Keratinocyte (primary cell): ENCODE measurements around the gene PGAP3. TPM values are rescaled to one million over a fixed set of nuclear protein-coding genes. Genes with fewer than 3 reads are reported as not detected.

Experiments
- DNase-seq: peaks from one replicate; pipeline ENCODE4 v3.0.0-alpha.2; 2011; ENCODE audit warnings: low read depth, missing footprints, low spot score
- FAIRE-seq: peaks from 2 replicates; lab custom pipeline; 2011; peaks lifted over from hg19 to GRCh38; lab: Jason Lieb, UNC
- H2AFZ ChIP-seq: 2 replicates; pipeline ENCODE4 v1.6.0; 2012; ENCODE audit warnings: low read length, control low read depth, inconsistent platforms; ENCODE audit not compliant: control insufficient read depth
- H3K27ac ChIP-seq: 2 replicates; pipeline ENCODE4 v1.5.1; 2011; ENCODE audit warnings: low read length; ENCODE audit not compliant: control insufficient read depth, insufficient read depth
- H3K27me3 ChIP-seq: 3 replicates; pipeline ENCODE4 v1.6.0; 2011; ENCODE audit warnings: low read length; ENCODE audit not compliant: control insufficient read depth, insufficient read depth; ENCODE audit errors: extremely low read depth
- H3K36me3 ChIP-seq, 2 experiments: 2 replicates in 1 of 2; 3 replicates in 1 of 2; pipeline ENCODE4 v1.5.1; 2011; ENCODE audit warnings: low read length in 2 of 2, mild to moderate bottlenecking in 1 of 2; ENCODE audit not compliant: control insufficient read depth in 2 of 2, insufficient read depth in 2 of 2; ENCODE audit errors: extremely low read depth in 1 of 2
- H3K4me1 ChIP-seq: 3 replicates; pipeline ENCODE4 v1.5.1; 2011; ENCODE audit warnings: low read length; ENCODE audit not compliant: control insufficient read depth, insufficient read depth; ENCODE audit errors: extremely low read depth
- H3K4me2 ChIP-seq: 3 replicates; pipeline ENCODE4 v1.6.0; 2011; ENCODE audit warnings: low read depth, low read length; ENCODE audit not compliant: control insufficient read depth, insufficient read depth; ENCODE audit errors: extremely low read depth
- H3K4me3 ChIP-seq, 3 experiments: fragments of 200-600 bp in 1 of 3; sonication (generic) in 1 of 3; 2 replicates in 2 of 3; 3 replicates in 1 of 3; pipeline ENCODE4 v1.5.1; 2011 to 2016; ENCODE audit warnings: low read length in 3 of 3, mild to moderate bottlenecking in 3 of 3, control low read depth in 2 of 3, inconsistent platforms in 1 of 3, low read depth in 1 of 3, mixed read lengths in 1 of 3, mixed run types in 1 of 3, moderate library complexity in 1 of 3; ENCODE audit not compliant: control insufficient read depth in 2 of 3, insufficient read depth in 2 of 3; ENCODE audit errors: extremely low read depth in 1 of 3
- H3K79me2 ChIP-seq: 2 replicates; pipeline ENCODE4 v1.6.0; 2012; ENCODE audit warnings: low read length; ENCODE audit not compliant: control insufficient read depth, insufficient read depth
- H3K9ac ChIP-seq: 3 replicates; pipeline ENCODE4 v1.6.0; 2011; ENCODE audit warnings: low read length; ENCODE audit not compliant: control insufficient read depth, insufficient read depth; ENCODE audit errors: extremely low read depth
- H3K9me1 ChIP-seq: 3 replicates; pipeline ENCODE4 v1.6.0; 2011; ENCODE audit warnings: low read length; ENCODE audit not compliant: control insufficient read depth, insufficient read depth; ENCODE audit errors: extremely low read depth
- H3K9me3 ChIP-seq: 2 replicates; pipeline ENCODE4 v1.5.1; 2012; ENCODE audit warnings: low read depth, low read length; ENCODE audit not compliant: control insufficient read depth
- H4K20me1 ChIP-seq: 3 replicates; pipeline ENCODE4 v1.6.0; 2011; ENCODE audit warnings: low read length; ENCODE audit not compliant: control insufficient read depth, insufficient read depth; ENCODE audit errors: extremely low read depth
- EZH2 ChIP-seq: IDR thresholded peaks from one replicate; pipeline ENCODE4 v1.6.1; 2012; ENCODE audit warnings: inconsistent platforms, mild to moderate bottlenecking, low read length, moderate library complexity
- dilution Hi-C: fragments of 300-500 bp; cut with MboI; formaldehyde crosslinking; loops from one replicate; pipeline ENCODE4 v1.7.0; 2020; ENCODE audit warnings: low sequenced_read_pairs; ENCODE audit not compliant: extremely low pct_ligation_motif_present
- polyA plus RNA-seq, 5 experiments: library from polyadenylated mRNA; depleted of rRNA in 3 of 5; stranded (reverse) in 3 of 5; stranded (forward) in 1 of 5; unstranded in 1 of 5; fragments of >200 nt; gene quantifications; 1 replicate in 1 of 5; 2 replicates in 3 of 5; 3 replicates in 1 of 5; pipeline versions ENCODE4 v1.2.1 to v1.2.3, GENCODE V29; 2011 to 2012; ENCODE audit warnings: missing spikeins in 2 of 5, low read depth in 1 of 5, low replicate concordance in 1 of 5
- TF ChIP-seq, protein P1 (sequence below), 3 experiments: IDR thresholded peaks in 1 of 3; conservative IDR thresholded peaks in 1 of 3; optimal IDR thresholded peaks in 1 of 3; 2 replicates in 2 of 3; 3 replicates in 1 of 3; pipeline versions ENCODE3 to v1.5.1; 2011; ENCODE audit warnings: low read length in 3 of 3, mild to moderate bottlenecking in 3 of 3, moderate library complexity in 2 of 3, control low read depth in 1 of 3, inconsistent platforms in 1 of 3; ENCODE audit not compliant: insufficient read depth in 2 of 3; ENCODE audit errors: extremely low read depth in 1 of 3

The PGAP3 gene
- polyA plus RNA-seq, 1 donor (not counting 4 experiments of a cell fraction or from before 2014, with no cell fraction given), result 5.6 TPM

GRCh38 chr17:39665642-39666224 lies 22.1 kb downstream of the PGAP3 start:
- H3K4me3 ChIP-seq, result no peak overlapping the region
- peaks cover 34% of the 10 kb centered on the region for H3K27me3 ChIP-seq
- H3K79me2 ChIP-seq, result no peaks in the 10 kb centered on the region
- H3K4me1 ChIP-seq, result peaks cover 8% of the 10 kb centered on the region
- FAIRE-seq, result no peak
- no peaks in the 10 kb centered on the region for H3K9me3 ChIP-seq
- H3K9me1 ChIP-seq, result no peaks in the 10 kb centered on the region
- H3K27ac ChIP-seq, result no peak overlapping the region
- no peaks in the 10 kb centered on the region for H4K20me1 ChIP-seq
- H3K36me3 ChIP-seq, result peaks cover 0 to 5% of the 10 kb centered on the region in 2 experiments
- DNase-seq, result no peak
- H3K9ac ChIP-seq, result no peak overlapping the region
- TF ChIP-seq, protein P1, sequence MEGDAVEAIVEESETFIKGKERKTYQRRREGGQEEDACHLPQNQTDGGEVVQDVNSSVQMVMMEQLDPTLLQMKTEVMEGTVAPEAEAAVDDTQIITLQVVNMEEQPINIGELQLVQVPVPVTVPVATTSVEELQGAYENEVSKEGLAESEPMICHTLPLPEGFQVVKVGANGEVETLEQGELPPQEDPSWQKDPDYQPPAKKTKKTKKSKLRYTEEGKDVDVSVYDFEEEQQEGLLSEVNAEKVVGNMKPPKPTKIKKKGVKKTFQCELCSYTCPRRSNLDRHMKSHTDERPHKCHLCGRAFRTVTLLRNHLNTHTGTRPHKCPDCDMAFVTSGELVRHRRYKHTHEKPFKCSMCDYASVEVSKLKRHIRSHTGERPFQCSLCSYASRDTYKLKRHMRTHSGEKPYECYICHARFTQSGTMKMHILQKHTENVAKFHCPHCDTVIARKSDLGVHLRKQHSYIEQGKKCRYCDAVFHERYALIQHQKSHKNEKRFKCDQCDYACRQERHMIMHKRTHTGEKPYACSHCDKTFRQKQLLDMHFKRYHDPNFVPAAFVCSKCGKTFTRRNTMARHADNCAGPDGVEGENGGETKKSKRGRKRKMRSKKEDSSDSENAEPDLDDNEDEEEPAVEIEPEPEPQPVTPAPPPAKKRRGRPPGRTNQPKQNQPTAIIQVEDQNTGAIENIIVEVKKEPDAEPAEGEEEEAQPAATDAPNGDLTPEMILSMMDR (optimal IDR thresholded peaks at IDR 0.05 in 1 of 3, IDR thresholded peaks at IDR 0.05 in 1 of 3, conservative IDR thresholded peaks at IDR 0.05 in 1 of 3; ENCODE audit: extremely low read depth in 1 of 3, insufficient read depth in 2 of 3, low read length in 3 of 3), result peak in 2 of 3 experiments; percentile 41 to 47
- TF ChIP-seq EZH2, result no peak
- H3K4me2 ChIP-seq, result no peak overlapping the region
- dilution Hi-C loops, result no loop called here
- no peak overlapping the region for H2AFZ ChIP-seq

DNA sequence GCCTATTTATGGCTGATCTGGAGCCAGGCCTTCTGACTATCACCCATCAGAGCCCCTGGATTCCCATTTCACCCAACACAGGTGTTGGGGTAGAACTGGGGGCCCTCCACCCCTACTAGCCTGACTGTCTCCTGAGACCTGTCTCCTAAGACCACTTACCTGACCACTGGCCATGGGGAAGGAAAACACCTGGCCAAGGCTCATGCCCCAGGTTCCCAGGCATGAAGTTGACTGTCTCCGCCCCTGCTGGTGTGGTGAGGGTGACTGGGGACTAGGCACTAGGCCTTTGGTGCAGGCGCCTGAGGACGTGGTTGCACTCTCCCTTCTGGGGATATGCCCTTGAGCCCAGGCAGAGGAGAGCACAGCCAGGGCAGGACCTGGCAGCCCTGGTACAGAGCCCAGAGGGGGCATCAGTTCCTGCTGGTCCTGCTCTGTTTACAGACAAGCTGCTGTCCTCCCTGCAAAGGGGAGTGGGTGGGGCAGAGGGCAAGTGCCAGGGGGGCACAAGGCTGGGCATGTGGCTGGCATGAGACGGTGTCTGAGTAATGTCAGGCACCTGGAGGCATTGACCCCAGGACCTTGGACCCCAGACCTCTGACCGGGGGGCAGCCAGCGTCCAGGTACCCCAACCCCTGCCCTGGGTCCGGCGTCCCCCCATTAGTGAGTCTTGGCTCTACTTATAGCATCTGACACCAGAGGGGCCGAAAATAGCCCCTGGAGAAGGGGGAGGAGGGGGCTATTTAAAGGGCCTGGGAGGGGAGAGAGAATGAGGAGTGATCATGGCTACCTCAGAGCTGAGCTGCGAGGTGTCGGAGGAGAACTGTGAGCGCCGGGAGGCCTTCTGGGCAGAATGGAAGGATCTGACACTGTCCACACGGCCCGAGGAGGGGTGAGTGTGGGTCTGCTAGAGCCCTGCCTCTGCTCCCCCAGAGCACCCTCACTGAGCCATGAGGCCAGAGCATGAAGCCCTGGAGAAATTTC lies 23.0 kb downstream of the PGAP3 start, which contains the start of gene TCAP:
TCAP (plus strand) TSS at position 769 of the 981 bp plus-strand sequence; CDS start at position 780, 11 bp downstream.
- DNase-seq (no peak), FAIRE-seq (no peak)
- H3K4me1 ChIP-seq, result peaks cover 8% of the 10 kb centered on the region
- dilution Hi-C loops, result no loop called here
- no peaks in the 10 kb centered on the region for H3K79me2 ChIP-seq
- peaks cover 33% of the 10 kb centered on the region for H3K27me3 ChIP-seq
- H3K36me3 ChIP-seq, result peaks cover 0 to 5% of the 10 kb centered on the region in 2 experiments
- no peak within 1 kb of the TSS for H3K4me2 ChIP-seq
- TF ChIP-seq, protein P1 (optimal IDR thresholded peaks at IDR 0.05 in 1 of 3, IDR thresholded peaks at IDR 0.05 in 1 of 3, conservative IDR thresholded peaks at IDR 0.05 in 1 of 3; ENCODE audit: extremely low read depth in 1 of 3, insufficient read depth in 2 of 3, low read length in 3 of 3), result no peak
- TF ChIP-seq EZH2, result no peak
- H3K27ac ChIP-seq, result no peak within 1 kb of the TSS
- H2AFZ ChIP-seq, result no peak within 1 kb of the TSS
- no peak within 1 kb of the TSS for H3K4me3 ChIP-seq
- no peaks in the 10 kb centered on the region for H4K20me1 ChIP-seq
- H3K9me3 ChIP-seq, result no peaks in the 10 kb centered on the region
- no peaks in the 10 kb centered on the region for H3K9me1 ChIP-seq
- H3K9ac ChIP-seq, result no peak within 1 kb of the TSS
